Effector CD4-positive, alpha-beta T cell (primary cell): ENCODE measurements around the gene PUS3.
"Not testable (repeated sequence)": the region's sequence is repeated elsewhere in the genome, so short reads cannot be mapped to it uniquely, and the experiment has no call there.

ENCODE experiments used
- DNase-seq: peaks from one replicate; pipeline ENCODE4 v3.0.0-alpha.2; 2020

PUS3 gene

DNA sequence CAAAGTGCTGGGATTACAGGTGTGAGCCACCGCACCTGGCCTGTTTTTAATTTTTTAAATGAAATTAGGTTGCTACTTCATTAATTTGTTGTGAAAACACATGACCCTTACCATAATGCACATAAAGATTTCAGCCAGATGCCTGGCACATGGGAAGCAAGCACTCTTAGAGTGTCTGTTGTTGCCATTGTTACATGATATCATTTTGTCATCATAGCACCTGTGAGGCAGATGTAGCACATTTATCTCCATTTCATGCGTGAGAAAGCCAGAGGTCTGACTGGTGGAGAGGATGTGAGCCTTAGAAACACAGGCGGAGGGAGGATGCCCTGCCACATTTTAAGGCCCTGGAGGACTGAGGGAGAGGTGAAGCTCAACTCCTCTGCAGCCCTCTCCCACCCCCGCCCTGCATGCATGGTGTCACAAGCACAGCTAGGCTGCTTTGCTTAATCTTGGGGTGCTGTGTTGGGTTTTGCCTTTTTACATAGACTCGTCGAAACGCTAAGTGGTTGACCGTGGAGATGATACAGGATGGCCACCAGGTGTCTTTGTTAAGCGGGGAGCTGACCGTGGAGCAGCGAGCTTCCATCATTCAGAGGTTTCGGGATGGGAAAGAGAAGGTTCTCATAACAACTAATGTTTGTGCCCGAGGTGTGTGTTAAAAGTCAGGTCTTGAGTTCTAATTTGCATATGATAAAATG, 15.3 kb upstream of the PUS3 start:
- no peak for DNase-seq

DNA sequence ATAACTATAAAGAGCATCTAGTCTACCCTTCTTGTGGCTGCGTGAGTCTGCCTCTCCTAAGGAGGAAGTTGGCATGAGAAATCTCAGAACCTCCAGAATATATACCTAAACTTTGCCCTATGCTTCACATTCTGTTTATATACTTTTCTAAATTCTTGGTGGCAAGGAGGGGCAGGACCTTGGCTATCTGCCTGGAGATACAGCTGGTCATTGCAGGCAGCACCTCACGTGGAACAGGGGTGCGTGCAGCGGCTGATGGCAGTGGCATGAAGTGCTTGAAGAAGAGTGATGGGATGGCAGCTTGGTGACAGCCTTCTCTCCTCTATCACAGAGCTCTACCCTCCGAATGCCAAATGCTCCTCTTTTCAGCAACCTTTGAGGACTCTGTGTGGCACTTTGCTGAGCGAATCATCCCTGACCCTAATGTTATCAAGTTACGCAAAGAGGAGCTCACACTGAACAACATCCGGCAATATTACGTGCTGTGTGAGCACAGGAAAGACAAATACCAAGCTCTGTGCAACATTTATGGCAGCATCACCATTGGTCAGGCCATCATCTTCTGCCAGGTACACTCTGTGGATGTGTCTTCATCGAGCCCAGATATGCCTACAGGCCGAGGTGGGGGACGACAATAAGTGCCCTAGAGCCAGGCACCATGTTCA, 13.8 kb upstream of the PUS3 start:
- no peak for DNase-seq

DNA sequence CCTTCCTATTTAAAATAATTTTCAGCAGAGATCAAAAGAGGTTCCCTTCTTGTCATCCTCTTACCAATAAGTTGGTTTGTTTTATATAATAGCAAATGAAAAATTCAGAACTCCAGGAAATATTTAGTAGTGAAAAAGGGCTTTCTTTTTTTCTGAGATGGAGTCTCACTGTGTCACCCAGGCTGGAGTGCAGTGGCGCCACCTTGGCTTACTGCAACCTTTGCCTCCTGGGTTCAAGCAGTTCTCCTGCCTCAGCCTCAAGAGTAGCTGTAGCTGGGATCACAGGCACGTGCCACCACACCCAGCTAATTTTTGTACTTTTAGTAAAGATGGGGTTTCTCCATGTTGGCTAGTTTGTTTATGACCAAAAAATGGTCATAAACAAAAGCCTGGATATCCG, 11.6 kb upstream of the PUS3 start:
- not testable (repeated sequence) for DNase-seq

DNA sequence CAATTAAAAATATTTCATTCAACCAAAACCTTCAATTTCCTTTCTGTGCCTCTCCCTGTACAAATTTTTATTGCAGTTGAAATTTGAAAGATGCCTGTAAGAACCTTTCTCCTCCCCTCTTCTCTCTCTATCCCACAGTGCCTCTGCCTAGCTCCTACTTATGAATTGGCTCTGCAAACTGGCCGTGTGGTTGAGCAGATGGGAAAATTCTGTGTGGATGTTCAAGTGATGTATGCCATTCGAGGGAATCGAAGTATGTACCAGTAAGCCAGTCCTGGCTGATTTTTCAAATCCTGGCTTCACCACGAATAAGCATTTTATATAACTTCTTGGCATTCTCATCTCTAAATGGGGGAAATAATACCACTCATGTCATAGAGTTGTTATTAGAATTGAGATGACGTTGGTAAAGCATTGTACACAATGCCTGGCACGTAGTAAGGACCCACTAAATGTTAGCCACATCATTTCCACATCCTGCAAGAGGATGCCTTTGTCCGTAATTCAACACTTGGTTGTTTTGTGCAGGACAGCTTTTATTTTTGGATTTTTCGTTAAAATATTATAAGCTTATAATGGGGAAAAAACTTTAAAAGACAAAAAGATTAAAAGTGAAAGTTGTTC, 7.3 kb upstream of the PUS3 start:
- DNase-seq, result no peak

DNA sequence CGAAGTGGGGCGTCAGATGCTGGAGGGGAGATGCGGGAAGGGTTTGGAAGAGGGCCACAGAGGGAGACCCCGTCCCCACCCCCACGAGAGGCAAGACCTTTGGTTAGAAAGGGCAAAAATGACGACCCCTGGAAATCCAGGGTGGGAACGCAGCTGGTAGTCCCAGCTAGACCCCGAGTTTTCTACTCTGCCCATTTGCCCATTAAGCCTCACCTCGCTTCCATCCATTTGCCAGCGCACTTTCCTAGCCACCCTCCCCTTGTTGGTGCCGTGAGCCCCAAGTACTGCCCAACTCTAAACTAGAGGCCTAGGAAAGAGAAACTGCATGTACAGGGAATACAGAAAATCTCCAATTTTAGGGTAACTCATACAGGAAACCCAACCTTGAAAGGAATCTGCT, 1.7 kb upstream of the PUS3 start:
- DNase-seq, result no peak

DNA sequence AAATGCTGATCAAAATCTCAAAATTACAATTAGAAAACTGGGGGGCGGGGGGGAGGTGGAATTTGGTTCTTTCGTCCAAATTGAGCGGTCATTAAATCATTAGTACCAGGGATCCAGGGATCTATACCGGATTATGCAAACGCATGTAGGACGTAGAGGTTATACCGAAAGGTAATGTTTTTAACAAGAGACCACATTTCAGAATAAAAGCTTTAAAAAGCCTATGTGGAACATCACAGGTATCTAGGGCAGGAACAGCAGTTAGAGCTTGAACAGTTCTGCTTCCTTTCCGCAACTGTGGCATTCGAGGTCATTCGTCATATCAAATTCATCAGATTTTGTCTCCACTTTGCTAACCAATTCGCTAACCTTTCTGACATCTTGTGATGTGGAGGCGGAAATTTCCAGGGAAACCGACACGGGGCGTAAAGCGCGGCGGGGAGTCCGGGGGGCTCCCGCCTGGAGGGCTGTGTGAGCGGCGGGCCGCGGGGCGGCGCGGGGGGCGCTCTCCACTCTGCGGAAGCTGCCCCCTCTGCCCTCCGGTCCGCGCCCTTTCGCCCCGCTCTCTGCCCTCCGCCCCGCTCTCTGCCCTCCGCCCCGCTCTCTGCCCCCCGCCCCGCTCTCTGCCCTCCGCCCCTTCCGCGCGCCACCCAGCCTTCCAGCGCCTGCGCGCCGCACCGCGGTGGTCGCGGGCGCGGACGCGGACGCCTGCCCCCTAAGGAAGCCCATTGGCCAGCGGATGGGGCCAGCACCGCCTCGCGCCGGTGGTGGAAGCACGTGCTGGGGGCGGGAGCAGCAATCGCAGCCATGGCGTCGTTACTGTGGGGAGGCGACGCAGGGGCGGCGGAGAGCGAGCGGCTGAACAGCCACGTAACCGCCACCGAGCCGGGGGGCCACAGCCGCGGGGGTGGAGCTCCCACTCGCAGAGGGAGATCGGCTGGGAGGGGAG, 979 bp upstream of the PUS3 start, which contains the start of gene DDX25:
TSS of gene DDX25 (plus strand) at position 798 of the 949 bp plus-strand sequence. CDS start at position 808, 10 bp downstream.
- peak; percentile 12 for DNase-seq

DNA sequence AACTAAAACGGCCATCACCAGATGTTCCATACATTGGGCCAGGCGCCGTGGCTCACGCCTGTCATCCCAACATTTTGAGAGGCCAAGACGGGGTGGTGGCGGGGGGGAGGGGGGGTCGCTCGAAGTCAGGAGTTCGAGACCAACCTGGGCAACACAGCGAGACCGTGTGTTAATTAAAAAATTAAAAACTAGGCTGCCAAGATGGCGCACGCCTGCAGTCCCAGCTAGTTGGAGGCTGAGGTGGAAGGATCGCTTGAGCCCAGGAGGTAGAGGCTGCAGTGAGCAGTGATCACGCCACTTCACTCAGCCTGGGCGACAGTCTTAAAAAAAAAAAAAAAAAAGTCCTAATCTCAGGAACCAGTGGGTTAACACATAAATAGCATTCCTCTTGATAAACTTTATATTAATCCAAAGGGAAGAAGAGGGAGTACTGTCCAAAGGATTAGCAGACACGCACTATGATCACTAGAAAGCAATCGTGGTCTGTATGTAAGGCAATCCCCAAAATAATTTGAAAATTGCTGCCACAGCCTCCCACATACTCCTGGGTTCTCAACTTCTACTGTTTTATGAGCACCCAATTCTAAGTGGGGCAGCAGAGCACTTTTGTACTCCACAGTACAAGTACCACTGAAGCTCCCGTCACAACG, 604 bp downstream of the PUS3 start:
- DNase-seq, result no peak

DNA sequence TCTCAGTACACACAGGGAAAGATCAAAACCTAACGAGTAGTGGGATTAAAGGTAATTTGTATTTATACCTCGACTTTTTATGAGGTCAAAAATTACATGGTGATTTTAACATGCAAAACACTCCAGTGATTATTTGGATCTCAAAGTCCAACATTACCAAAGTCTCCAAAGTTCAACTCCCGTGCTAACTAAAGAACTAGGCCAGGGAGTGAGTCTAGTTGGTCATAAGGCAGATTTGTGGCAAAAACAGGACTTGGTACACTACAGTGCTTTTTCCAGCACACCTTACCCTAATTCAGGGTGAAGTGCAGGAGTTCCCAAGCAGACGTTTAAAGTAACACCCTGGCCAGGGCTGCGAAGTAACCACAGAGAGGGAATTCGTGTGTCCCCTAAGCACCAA, 1.1 kb downstream of the PUS3 start:
- DNase-seq, result no peak

DNA sequence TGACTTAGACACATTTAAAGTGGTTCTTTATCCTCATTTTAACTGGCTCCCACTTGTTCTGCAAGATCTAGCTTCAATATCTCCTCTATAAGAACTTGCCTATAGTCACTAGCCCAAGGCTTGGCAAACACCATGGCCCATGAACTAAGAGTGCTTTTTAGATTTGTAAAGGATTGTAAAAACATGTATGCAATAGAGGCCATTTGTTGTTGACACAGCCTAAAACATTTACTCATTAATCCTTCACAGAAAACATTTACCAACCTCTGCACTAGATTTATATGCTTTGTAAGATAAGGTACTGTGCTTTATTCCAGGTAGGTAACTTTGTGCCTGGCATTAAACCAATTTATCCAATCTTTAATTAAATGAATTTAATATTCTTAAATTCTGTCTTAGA, 10.0 kb downstream of the PUS3 start:
- DNase-seq, result no peak

DNA sequence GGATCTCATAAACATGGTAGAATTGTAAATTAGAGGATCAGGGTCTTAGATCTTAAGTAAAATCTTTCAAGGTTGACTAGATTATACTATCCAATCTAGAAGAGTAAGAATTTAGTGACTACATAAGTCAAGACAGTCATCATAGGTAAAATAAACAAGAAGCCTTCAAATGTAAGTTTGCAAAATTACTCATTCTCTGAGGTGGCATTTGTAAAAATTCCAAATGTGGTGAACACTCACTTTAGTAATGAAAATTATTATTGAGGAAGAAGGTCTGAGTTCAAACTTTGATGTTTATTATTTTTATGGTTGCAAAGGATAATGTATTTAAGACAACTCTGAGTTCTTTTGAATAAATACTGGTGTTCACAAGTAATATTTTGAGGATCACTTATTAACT, 10.9 kb downstream of the PUS3 start:
- DNase-seq, result no peak

DNA sequence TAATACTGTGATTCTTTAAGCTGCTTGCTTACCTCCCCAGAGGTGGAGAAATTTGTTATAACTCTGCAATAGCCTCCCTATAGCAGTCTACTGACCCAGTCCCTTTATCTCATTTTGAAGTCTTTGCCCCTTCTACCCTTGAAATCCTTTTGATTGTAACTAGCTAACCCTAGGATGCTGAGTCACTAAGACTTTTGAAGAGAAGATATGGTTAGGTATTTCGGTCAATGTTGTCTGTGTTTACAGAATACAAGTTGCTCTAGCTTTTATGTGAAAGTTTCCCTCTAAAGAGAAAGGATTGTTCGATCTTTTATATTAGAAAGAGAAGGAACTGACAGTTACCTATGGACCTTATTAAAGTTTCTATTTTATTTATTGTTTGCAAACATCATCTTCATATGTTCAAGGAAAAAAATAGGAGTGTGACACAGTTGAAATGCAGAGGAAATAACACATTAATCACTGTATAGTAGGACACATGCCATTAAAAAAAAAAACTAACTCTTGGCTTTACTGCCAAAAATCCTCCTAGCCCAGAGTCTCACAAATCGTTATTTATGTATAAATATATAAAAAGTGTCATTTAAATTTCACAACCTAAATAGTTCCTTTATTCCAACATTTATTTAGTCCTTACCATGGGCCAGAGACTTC, 12.4 kb downstream of the PUS3 start:
- DNase-seq, result no peak

DNA sequence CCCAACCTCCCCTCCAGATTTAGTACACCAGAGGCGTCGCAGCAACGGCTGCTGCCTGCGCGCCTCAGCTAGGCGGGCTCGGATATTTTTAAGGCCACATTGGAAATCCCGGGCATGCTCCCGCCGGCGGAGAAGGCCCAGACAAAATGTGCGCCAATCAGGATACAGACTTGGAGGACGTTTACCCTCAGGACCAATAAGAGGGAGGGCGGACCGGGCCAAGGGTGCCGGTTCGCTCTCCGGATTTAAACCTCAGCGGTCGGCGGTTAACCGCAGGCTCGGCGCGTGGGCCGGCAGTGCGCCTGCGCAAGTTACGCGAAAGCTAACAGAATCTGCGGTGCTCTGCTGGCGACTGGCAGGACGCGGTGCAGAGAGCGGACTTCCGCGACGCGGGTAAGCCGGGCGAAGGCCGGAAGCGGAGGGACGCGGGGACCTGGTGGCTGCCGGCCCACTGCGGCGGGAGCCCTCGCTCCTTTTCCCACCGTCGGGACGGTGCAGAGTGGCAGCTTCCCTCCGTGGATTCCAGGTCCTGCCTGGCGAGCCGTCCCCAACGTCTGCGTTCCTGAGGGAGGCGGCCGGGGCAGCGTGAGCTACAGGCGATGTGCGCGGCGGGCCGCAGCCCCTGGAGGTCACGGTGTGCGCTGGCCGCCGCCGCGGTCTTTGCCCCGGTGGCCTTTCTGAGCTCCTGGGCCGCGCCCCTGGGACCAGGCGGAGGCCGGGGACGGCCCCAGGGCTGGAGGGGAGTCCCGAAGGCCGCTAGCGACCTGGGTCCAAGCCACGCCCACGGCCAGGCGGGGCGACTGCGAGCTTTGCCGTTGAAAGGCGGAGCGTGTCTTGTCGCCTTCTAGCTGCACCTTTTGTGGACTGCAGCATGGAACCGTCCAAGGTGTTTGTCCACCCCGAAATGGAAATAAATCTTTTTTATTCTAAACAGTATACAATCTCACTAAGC, 15.4 kb downstream of the PUS3 start, which contains the start of gene HYLS1:
TSS of gene HYLS1 (plus strand) at position 296 of the 952 bp plus-strand sequence. CDS start 11,701 bp downstream, outside the sequence.
- DNase-seq, result peak; percentile 91

DNA sequence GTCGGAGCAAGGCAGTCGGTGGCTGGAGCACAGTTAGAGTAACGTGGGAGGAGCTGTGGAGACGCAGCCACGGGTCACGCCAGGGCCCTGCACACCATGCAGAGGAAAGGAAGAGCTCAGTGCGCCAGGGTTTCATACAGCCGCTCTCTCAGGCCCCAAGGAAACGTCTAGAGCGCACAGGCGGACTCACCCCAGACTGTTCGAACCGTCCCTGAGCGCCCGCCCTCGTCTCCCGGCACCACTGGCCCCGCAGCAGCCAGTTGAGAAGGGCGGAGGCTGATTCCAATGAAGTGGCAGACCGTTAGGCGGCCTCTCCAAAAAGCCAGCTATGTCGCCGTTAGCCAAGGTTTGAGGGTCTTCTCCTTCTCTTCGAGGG, 16.0 kb downstream of the PUS3 start:
- peak; percentile 33 for DNase-seq

DNA sequence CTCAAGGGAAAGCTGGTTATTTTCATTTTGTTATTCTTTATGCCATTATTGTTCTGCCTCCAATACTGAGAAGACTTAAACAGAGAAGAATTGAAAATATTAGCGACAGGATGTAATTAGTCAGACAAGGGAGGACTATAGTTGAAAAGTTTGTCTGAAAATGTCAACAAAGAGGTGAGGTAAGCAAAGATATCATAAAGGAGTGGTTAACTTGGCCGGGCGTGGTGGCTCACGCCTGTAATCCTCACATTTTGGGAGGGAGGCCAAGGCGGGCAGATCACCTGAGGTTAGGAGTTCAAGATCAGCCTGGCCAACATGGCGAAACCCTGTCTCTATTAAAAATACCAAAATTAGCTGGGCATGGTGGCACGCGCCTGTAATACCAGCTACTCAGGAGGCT, 19.6 kb downstream of the PUS3 start:
- no peak for DNase-seq

DNA sequence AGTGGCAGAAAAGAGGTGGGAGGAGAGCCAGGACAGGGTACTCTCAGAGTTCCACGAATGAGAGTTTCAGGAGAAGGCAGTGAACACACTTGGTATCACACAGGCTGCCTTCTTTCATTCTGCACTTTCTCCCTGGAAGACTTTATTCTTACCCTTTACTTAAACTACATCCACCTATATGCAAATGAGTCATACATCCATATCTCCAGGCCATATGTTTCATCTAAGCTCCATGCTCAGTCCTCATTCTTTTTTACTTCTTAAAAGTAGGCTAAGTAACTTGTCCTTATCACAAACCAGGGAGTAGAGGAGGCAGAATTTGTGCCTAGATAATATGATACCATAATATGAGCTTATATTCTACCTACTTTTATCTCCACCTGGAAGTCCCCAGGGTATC, 21.7 kb downstream of the PUS3 start:
- DNase-seq, result no peak

DNA sequence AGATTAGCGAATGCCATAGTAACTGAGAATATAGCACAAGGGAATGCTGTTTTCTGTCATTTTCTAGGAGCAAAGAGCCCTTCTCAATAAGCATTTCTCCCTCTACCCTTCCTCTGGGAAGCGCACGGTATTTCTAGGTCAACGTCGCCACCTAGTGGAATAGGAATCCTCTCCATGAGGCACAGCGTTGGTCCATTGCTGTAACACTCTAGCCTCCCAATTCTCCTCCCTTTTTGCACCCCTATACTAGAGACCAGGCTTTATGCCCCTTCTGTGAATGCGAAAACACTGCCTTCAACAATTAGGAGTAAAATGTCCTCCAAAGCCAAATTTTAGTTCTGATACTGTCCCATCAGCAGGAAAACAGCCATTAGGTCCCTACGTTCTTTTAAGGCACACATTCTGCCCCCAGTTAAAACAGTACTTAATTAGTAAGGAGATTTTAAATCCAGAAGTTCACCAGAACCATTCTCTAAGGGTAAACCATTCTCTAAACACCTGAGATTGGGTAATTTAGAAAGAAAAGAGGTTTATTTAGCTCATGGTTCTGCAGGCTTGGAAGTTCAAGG, 28.4 kb downstream of the PUS3 start:
- DNase-seq, result peak; percentile 31

DNA sequence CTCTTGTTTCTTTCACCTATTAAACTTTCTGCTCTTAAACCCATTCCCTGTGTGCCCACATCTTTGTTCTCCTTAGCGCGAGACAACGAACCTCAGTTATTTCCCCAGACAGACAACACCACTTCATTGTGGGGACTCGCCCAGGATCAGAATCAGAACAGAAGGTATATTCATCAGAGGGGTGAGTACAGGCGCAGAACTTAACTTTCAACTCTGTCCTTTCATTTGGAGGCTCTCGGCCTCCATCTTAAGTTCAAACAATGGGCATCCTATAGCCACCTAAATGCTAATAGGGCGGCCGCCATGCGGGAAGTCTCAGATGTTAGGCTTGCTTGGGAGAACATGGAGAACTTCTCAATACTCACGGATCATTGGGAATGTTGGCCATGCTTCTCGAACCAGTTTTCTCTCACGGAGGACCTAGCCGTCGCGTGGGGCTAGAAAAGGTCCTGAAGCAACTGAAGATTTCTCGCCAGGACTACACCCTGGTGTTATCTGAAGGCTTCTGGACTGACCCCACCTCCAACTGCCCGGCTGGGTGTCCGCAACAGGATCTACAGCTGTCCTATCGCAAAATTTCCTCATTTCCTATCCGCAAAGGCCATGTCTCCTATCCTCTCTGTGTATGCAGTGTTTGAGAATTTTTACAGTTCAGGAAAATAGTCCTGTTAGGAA, 29.0 kb downstream of the PUS3 start:
- DNase-seq, result no peak

DNA sequence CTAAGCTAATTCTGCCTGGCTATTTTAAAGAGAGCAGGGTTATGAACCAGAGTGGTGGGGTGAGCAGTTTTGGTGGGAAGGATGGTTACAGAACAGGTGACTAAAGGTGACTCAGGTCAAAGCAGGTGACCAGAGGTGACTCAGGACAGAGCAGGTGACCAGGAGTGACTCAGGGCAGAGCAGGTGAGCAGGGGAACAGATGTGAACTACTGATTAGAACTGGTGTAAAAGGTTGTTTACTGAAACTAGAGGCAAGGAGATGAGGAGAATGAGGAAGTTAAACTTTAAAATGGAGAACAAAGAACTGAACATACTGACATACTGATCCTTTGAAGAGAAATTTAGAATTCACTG, 30.9 kb downstream of the PUS3 start:
- no peak for DNase-seq

DNA sequence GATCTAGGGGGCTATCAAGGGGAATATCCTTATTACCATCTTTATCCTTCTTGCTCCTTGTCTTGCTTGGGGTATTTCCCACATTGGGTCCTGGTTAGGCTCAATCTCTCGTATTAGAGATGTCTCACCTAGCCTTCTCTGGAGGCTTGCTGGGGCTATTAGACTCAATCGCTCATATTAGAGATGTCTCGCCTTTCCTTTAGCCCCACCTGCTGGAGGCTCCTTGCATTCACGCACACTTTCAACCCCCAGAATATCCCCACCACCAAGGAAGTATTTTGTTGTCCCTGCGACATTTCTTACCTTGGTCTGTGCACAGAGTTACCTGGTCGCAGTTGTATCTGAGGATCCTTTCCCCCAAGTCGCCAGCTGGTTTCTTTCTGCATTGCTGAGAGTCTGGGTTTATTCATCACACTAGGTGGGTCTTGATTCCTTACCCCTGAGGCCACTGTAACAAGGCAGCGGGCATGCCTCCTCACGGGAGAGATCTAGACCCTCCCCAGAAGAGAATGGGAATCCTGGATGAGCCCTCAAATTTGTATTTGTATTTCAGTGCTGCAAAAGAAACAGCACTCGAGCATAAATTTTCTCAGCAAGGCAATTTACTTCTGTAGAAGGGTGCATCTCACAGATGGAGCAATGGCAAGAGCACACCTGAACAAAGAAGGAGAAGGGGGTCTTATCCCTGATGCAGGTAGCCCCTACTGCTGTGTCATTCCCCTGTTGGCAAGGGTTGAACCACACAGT, 31.4 kb downstream of the PUS3 start:
- DNase-seq, result no peak
